Measurements from ENCODE around the gene SLC22A31.

SLC22A31 gene

DNA sequence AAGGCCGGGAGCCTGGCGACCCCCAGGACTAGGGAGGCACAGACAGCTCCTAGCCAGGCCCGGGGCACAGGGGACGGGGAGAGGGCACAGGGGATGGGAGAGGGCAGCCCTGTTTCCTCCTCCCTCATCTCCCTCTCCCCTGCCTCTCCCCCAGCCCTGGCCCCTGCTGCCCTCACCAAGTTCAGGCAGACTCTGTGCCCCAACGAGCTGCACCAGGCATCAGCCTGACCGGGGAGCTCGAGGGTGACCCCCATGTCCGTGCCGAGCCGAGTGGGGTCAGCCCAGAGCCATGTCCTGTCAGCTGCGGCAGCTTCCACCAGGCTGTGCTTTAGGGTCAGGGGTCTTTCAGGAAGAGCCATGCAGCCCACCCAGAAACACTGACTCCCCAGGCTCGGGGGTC, 22.8 kb downstream of the SLC22A31 start:
- H3K4me1 Mint-ChIP-seq, result peaks cover 4% of the 10 kb centered on the region
- no peak overlapping the region for H3K4me3 Mint-ChIP-seq
- H3K27me3 Mint-ChIP-seq, result peaks cover 6% of the 10 kb centered on the region
- H3K27ac Mint-ChIP-seq (ENCODE audit: low read depth), result no peak overlapping the region
- no peaks in the 10 kb centered on the region for H3K9me3 Mint-ChIP-seq
- H3K36me3 Mint-ChIP-seq (ENCODE audit: insufficient read depth), result peaks cover 2% of the 10 kb centered on the region
- DNase-seq (ENCODE audit: low spot score in 2 of 2) (no peak), ATAC-seq (replicated peaks; ENCODE audit: extremely low read depth, poor library complexity, severe bottlenecking) (no peak)

DNA sequence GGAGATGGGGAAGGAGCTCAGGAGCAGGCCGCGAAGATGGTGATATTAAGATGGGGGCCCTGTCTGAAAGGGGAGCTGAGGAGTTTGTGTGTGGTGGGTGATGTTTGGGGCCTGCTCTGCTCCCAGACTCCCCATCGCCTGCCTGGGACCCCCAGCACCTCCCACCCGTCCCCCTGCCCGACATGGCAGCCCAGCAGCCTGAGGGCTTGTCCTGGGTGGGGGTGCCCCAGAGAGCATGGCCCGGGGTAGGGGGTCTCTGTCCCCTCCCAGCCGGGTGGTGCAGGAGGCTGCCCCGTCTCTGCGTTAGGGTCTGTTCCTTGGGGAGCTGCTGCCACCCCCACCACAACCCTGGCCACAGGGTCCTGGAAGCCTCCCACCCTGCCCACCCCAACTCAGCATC, 23.6 kb downstream of the SLC22A31 start:
- Mint-ChIP-seq H3K27me3 (peaks cover 5% of the 10 kb centered on the region), H3K4me3 (no peak overlapping the region), H3K36me3 (ENCODE audit: insufficient read depth) (peaks cover 2% of the 10 kb centered on the region), H3K4me1 (peaks cover 4% of the 10 kb centered on the region), H3K27ac (ENCODE audit: low read depth) (no peak overlapping the region), H3K9me3 (no peaks in the 10 kb centered on the region)
- ATAC-seq (replicated peaks; ENCODE audit: extremely low read depth, poor library complexity, severe bottlenecking) (no peak), DNase-seq (ENCODE audit: low spot score in 2 of 2) (no peak)

DNA sequence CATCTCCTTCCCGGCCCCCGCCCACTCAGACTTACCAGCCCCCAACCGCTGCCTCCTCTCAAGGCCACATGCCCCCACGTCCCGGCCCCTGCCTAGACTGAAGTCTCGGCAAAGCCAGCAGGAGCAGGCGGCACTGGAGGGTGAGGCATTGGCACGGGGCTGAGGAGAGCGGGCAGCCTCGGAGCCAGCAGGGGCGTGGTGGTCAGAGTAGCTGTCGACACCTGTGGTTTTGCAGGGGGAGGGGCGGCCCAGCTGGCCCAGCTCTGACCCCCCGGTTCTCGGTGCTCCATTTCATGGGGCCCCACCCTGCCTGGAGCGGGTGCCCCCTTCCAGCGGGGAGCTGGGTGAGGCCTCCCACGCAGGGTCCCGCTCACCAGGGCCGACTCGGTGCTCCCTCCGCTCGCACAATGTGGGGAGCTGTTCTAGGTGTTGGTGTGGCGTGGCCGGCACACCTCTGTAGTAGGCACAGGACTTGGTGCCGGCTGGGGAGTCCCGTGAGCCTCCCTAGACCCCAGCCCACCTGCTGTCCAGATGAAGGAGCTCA, 24.1 kb downstream of the SLC22A31 start:
- ATAC-seq (replicated peaks; ENCODE audit: extremely low read depth, poor library complexity, severe bottlenecking) (no peak), DNase-seq (ENCODE audit: low spot score in 2 of 2) (no peak)
- Mint-ChIP-seq H3K4me3 (no peak overlapping the region), H3K27ac (ENCODE audit: low read depth) (no peak overlapping the region), H3K27me3 (peaks cover under 1% of the 10 kb centered on the region), H3K36me3 (ENCODE audit: insufficient read depth) (peaks cover 2% of the 10 kb centered on the region), H3K9me3 (no peaks in the 10 kb centered on the region), H3K4me1 (peaks cover 4% of the 10 kb centered on the region)

DNA sequence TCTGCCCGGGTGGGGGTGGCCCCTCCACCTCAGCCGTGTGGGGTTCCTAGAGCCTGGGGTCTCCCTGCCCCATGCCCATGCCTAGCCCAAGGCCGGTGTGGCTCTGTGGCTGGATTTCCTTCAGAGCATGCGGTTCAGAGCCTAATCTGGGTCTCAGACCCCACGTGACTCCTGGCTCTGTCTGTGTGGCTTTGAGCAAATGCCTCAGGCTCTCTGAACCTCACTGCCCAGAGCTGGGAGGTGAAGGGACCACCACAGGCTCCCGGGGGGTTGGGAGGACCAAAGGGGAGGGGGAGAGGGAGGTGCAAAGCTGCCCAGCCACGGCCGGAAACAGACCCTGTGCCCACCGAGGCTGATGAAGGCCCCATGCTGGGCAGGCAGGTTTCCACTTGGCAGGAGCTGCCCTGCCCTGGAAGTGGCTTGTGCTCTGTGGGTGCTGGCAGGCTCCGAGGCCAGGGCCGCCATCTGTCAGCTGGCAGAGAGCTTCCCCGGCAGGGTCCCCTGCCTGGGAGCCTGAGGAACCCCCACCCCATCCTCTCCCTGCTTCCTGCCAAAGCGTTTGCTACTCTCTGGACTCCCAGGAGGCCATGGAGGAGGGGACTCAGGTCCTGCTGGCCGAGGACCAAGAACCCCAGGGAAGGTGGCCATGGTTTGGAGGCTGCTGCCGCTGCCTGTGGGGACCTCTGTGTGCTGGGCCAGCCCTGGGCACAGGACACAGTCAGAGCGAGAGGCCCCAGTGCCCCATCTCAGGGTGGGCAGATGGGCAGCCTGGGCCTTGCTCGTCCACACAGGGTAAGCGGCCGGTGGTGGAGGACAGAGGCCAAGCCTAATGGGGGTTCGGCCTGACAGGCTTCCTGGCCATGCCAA, 24.8 kb downstream of the SLC22A31 start:
- Mint-ChIP-seq H3K9me3 (no peaks in the 10 kb centered on the region), H3K4me3 (no peak overlapping the region), H3K4me1 (peaks cover 10% of the 10 kb centered on the region), H3K27ac (ENCODE audit: low read depth) (no peak overlapping the region), H3K36me3 (ENCODE audit: insufficient read depth) (peaks cover 2% of the 10 kb centered on the region), H3K27me3 (no peaks in the 10 kb centered on the region)
- no peak for DNase-seq (ENCODE audit: low spot score in 2 of 2)
- no peak for ATAC-seq (replicated peaks; ENCODE audit: extremely low read depth, poor library complexity, severe bottlenecking)

DNA sequence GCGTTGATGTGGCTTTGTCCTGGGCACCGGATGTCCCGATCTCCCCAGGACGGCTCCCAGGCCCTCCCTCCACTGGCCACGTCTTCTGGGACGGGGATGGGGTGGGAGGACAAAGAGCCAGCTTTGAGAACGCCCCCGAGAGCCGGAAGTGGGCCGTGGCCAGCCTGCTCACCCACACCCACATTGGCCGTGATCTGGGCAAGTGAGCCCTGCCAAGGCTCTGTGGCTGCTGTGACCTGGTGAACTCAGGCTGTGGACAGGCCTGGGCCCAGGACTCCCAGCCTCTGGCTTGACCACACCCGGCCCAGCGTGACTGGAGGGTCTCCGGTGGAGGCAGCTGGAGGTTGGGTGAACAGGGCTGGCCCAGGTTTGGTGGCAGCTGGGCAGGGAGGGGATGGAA, 25.5 kb downstream of the SLC22A31 start:
- H3K9me3 Mint-ChIP-seq, result no peaks in the 10 kb centered on the region
- H3K27me3 Mint-ChIP-seq, result no peaks in the 10 kb centered on the region
- H3K27ac Mint-ChIP-seq (ENCODE audit: low read depth), result no peak overlapping the region
- ATAC-seq (replicated peaks; ENCODE audit: extremely low read depth, poor library complexity, severe bottlenecking) (no peak), DNase-seq (ENCODE audit: low spot score in 2 of 2) (no peak)
- no peak overlapping the region for H3K4me3 Mint-ChIP-seq
- peaks cover 3% of the 10 kb centered on the region for H3K36me3 Mint-ChIP-seq (ENCODE audit: insufficient read depth)
- H3K4me1 Mint-ChIP-seq, result peaks cover 12% of the 10 kb centered on the region

DNA sequence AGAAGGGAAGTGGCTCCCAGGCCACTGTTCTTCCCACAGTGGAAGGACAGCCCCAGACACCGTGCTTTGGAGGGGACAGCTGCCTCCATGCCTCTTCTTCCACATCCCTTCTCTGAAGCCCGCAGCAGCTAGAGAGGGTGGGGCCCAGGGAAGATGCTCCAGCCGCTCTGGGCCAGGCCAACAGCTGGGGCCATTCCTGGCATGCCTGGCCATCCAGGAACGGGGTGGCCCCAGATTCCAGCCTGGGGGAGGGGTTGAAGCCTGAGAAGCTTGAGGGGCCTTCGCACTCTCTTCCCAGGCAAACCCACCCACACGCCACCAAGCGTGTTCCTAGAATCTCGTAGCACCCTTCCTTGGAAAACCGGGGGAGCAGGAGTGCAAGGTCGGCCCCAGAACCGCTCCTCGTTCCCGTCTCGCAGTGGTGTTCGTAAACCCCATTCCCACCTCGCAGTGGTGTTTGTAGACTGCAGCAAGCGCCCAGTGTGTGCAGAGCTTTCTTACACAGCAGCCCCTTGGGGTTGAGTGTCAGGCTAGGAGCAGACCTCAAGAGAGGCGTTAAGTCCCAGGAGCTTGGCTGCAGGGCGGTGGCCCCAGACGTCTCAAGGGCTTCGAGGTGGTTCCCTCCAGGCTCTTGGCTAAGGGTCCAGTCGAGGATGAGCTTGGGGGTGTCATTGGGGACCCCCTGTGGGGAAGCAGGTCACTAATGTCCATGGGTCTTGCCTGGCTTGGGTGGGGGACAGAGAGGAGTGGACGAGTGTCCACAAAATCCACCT, 26.1 kb downstream of the SLC22A31 start:
- Mint-ChIP-seq H3K4me3 (no peak overlapping the region), H3K27me3 (no peaks in the 10 kb centered on the region), H3K4me1 (peaks cover 12% of the 10 kb centered on the region), H3K27ac (ENCODE audit: low read depth) (no peak overlapping the region), H3K9me3 (no peaks in the 10 kb centered on the region), H3K36me3 (ENCODE audit: insufficient read depth) (peaks cover 3% of the 10 kb centered on the region)
- DNase-seq (ENCODE audit: low spot score in 2 of 2) (no peak), ATAC-seq (replicated peaks; ENCODE audit: extremely low read depth, poor library complexity, severe bottlenecking) (no peak)

DNA sequence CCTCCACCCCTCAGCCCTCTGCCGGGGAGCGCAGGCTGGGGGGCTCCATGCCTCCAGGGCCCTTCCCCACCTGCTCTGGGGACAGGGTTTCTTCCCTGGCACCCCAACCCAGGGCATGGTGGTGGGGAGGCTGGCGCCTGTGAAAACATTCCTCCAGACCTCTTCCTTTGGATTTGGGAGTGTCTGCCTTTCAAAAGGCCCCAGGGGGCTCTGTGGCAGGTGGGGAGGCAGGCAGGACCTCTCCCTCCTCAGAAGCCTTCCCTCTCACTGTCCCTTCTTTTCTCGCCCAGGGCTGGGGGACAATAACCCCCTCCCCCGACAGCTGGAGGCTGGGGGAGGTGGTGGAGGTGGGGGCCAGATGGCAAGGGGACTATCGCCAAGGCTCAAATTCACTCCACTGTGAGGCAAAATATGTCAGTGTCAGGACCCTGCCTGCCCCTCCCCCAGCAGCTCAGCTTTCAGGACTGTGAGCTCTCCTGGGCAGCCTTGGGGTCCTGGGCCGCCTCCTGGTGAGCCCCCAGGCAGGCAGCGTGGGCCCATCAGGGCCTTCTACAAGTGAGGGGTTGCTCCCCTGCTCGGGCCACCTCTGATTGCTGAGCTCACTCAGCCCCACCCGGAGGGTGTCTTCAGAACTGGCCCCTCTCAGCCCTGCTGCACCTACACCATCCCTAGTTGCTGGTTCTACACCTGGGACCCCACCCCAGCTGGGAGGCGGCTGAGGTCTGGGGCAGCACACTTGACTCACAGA, 27.0 kb downstream of the SLC22A31 start:
- Mint-ChIP-seq H3K4me3 (no peak overlapping the region), H3K27ac (ENCODE audit: low read depth) (no peak overlapping the region), H3K36me3 (ENCODE audit: insufficient read depth) (peaks cover 3% of the 10 kb centered on the region), H3K9me3 (no peaks in the 10 kb centered on the region), H3K4me1 (peaks cover 12% of the 10 kb centered on the region), H3K27me3 (peaks cover 9% of the 10 kb centered on the region)
- ATAC-seq (replicated peaks; ENCODE audit: extremely low read depth, poor library complexity, severe bottlenecking) (no peak), DNase-seq (ENCODE audit: low spot score in 2 of 2) (no peak)

DNA sequence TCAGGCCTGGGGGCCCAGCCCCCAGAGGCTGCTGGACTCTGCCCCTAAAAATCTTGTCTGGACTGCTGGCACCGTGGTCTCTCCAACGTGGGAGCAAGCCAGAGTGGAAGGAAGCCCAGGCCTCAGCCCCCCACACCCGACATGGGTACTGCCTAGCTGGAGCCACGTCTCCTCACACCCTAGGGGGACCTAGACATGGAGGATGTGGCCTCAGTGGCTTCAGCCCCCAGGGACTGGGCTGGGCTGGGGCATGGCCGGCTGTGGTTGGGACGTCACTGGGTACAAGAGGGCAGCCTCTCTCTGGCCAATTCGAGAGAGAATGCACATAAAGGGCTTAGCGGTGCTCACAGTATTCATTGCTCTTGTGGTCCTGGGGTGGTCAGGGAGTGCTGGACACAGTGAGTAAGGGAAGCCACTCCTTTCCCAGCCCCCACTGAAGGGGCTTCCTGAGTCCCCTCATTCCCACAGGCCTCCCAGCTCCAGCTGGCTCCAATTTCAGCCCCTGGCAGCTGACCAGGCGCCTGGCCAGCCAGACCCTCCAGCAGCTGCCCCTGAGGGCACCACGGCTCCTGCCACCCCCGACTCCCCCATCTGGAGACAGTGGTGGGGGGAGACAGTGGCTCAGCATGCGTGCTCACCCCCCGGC, 27.7 kb downstream of the SLC22A31 start:
- Mint-ChIP-seq H3K9me3 (no peaks in the 10 kb centered on the region), H3K4me3 (no peak overlapping the region), H3K27ac (ENCODE audit: low read depth) (no peak overlapping the region), H3K27me3 (peaks cover 9% of the 10 kb centered on the region), H3K36me3 (ENCODE audit: insufficient read depth) (peaks cover 3% of the 10 kb centered on the region), H3K4me1 (peaks cover 12% of the 10 kb centered on the region)
- ATAC-seq (replicated peaks; ENCODE audit: extremely low read depth, poor library complexity, severe bottlenecking) (no peak), DNase-seq (ENCODE audit: low spot score in 2 of 2) (no peak)

DNA sequence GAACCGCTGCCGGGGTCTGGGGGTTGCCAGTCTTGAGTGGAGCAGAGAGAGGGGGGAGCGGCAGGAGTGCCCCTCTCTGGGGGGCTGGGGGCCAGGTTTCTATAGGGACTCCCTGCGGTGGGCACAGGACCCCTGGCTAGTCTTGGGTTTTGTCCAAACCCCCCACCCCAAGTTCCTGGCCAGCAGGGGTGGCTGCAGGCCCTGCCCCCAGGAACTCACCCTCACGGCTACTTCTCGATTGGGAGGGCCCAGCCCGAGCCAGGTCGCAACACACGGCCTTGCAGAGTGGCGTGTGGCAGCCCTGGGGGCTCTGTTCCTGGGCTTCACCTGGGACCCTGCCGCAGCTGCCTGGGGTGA, 28.2 kb downstream of the SLC22A31 start:
- no peak for ATAC-seq (replicated peaks; ENCODE audit: extremely low read depth, poor library complexity, severe bottlenecking)
- Mint-ChIP-seq H3K36me3 (ENCODE audit: insufficient read depth) (peaks cover 4% of the 10 kb centered on the region), H3K4me1 (peaks cover 12% of the 10 kb centered on the region), H3K27ac (ENCODE audit: low read depth) (no peak overlapping the region), H3K9me3 (no peaks in the 10 kb centered on the region), H3K27me3 (peaks cover 9% of the 10 kb centered on the region), H3K4me3 (peak overlapping the region; percentile 75)
- no peak for DNase-seq (ENCODE audit: low spot score in 2 of 2)

DNA sequence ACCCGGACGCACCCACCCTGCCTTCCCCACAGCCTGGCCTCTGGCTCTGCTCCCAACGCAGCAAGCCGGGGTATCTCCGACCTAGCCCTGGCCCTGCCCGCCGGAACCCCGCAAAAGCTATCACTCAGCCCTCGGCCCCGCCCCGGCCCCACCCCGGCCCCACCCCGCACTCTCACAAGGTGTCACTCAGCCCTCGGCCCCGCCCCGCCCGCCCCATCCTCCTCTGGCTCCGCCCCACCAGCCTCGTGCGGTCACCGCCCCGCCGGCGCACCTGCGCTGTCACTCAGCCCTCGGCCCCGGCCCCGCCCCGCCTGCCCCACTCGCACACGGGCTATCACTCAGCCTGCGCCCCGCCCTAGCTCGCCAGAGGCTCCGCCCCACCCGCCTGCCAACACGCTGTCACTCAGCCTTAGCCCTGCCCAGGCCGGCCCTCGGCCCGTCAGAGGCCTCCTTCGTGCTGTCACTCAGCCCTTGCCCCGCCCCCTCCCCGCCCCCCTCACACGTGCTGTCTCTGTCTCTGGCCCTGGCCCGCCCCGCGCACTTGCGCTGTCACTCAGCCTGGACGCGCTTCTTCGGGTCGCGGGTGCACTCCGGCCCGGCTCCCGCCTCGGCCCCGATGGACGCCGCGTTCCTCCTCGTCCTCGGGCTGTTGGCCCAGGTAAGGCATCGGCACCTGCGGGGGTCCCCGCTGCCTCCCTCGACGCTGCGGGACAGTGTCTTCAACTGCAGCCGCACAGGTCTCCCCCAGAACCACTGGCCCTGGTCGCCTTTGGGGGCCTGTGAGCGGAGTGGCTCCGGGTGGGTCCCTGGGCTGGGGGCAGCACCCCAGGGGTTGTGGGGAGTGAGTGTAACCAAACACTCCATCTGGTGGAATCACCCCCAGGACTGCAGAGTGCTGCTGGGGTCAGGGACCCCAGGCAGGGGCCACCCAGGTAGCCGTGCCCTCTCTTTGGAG, 28.8 kb downstream of the SLC22A31 start, which contains the start of gene CDH15:
CDH15 (plus strand) TSS at position 533 of the 955 bp plus-strand sequence; CDS start at position 617, 84 bp downstream.
- Mint-ChIP-seq H3K4me3 (peak within 1 kb of the TSS; percentile 75), H3K9me3 (no peaks in the 10 kb centered on the region), H3K27ac (ENCODE audit: low read depth) (peak within 1 kb of the TSS; percentile 60), H3K36me3 (ENCODE audit: insufficient read depth) (peaks cover 4% of the 10 kb centered on the region), H3K4me1 (peaks cover 12% of the 10 kb centered on the region), H3K27me3 (peaks cover 9% of the 10 kb centered on the region)
- ATAC-seq (replicated peaks; ENCODE audit: extremely low read depth, poor library complexity, severe bottlenecking), result peak; percentile 94
- peak; percentile 68 to 78 for DNase-seq (ENCODE audit: low spot score in 2 of 2)

Data from central memory CD8-positive, alpha-beta T cell (primary cell).